WTC11 (cell line): ENCODE results near the gene GUCY1B1. TPM values are rescaled to one million over a fixed set of nuclear protein-coding genes. Genes with fewer than 3 reads are reported as not detected.

Source experiments
- ATAC-seq: fragments of 200-7000 bp; cut with Tn5 transposase; 2 replicates; pipeline ENCODE4 v1.10.0; 2021; ENCODE audit warnings: mild to moderate bottlenecking, moderate library complexity
- CTCF ChIA-PET: fragments of 300-600 bp; sonication (Branson Sonifier 250); formaldehyde crosslinking; loops from one replicate; lab custom pipeline; 2021; ENCODE audit warnings: antibody characterized with exemption; lab: Charles Lee
- POLR2A ChIA-PET: fragments of 350-600 bp; sonication (Branson Sonifier 250); formaldehyde crosslinking; loops from one replicate; lab custom pipeline; 2021; ENCODE audit warnings: antibody characterized with exemption; lab: Charles Lee
- DNase-seq: peaks from one replicate; pipeline ENCODE4 v3.0.0; 2021; ENCODE audit warnings: low spot score
- H3K27ac Mint-ChIP-seq: 2 replicates; pipeline ENCODE4 v1.8.0; 2021; ENCODE audit warnings: mixed read lengths
- H3K27me3 Mint-ChIP-seq: 2 replicates; pipeline ENCODE4 v1.8.0; 2021; ENCODE audit warnings: low read depth, mild to moderate bottlenecking, moderate library complexity, mixed read lengths
- H3K36me3 Mint-ChIP-seq: 2 replicates; pipeline ENCODE4 v1.8.0; 2021; ENCODE audit warnings: mixed read lengths
- H3K4me1 Mint-ChIP-seq: 2 replicates; pipeline ENCODE4 v1.8.0; 2022; ENCODE audit warnings: mixed read lengths
- H3K4me3 Mint-ChIP-seq: 2 replicates; pipeline ENCODE4 v1.8.0; 2021; ENCODE audit warnings: mild to moderate bottlenecking, moderate library complexity, mixed read lengths
- H3K9me3 Mint-ChIP-seq: 2 replicates; pipeline ENCODE4 v1.8.0; 2021; ENCODE audit warnings: mixed read lengths
- CBFB ChIP-seq: sonication (generic); formaldehyde crosslinking; IDR thresholded peaks from 2 replicates; pipeline ENCODE4 v1.8.1; 2022; ENCODE audit warnings: mild to moderate bottlenecking, low read depth, missing genetic modification reagents
- E2F4 ChIP-seq: sonication (generic); formaldehyde crosslinking; IDR thresholded peaks from 2 replicates; pipeline ENCODE4 v1.8.1; 2022; ENCODE audit warnings: low read depth, mild to moderate bottlenecking, moderate library complexity, missing genetic modification reagents, borderline replicate concordance
- EMX1 ChIP-seq: fragments of 250-450 bp; sonication (Bioruptor Pico); IDR thresholded peaks from 2 replicates; pipeline ENCODE4 v1.8.0; 2021; ENCODE audit warnings: mild to moderate bottlenecking
- ETV6 ChIP-seq: sonication (generic); formaldehyde crosslinking; IDR thresholded peaks from 2 replicates; pipeline ENCODE4 v1.8.1; 2022; ENCODE audit warnings: mild to moderate bottlenecking, missing genetic modification reagents
- FOXJ3 ChIP-seq: sonication (generic); formaldehyde crosslinking; IDR thresholded peaks from 2 replicates; pipeline ENCODE4 v1.9.0; 2021; ENCODE audit warnings: missing genetic modification reagents, mild to moderate bottlenecking, borderline replicate concordance
- FOXK1 ChIP-seq: sonication (generic); formaldehyde crosslinking; IDR thresholded peaks from 2 replicates; pipeline ENCODE4 v1.8.0; 2022; ENCODE audit warnings: mild to moderate bottlenecking, moderate library complexity, missing genetic modification reagents
- FOXP1 ChIP-seq: sonication (generic); formaldehyde crosslinking; IDR thresholded peaks from 2 replicates; pipeline ENCODE4 v1.8.0; 2022; ENCODE audit warnings: missing genetic modification reagents, mild to moderate bottlenecking, moderate library complexity, borderline replicate concordance
- GTF2I ChIP-seq: fragments of 250-450 bp; sonication (Bioruptor Pico); conservative IDR thresholded peaks from 2 replicates; pipeline ENCODE4 v1.4.0; 2021; ENCODE audit warnings: mild to moderate bottlenecking
- NR2C2 ChIP-seq: sonication (generic); formaldehyde crosslinking; IDR thresholded peaks from 2 replicates; pipeline ENCODE4 v1.8.0; 2022; ENCODE audit warnings: mild to moderate bottlenecking, missing genetic modification reagents
- PRRX2 ChIP-seq: fragments of 250-450 bp; sonication (Bioruptor Pico); IDR thresholded peaks from 2 replicates; pipeline ENCODE4 v1.8.0; 2021; ENCODE audit warnings: mild to moderate bottlenecking
- SMAD4 ChIP-seq: sonication (generic); formaldehyde crosslinking; IDR thresholded peaks from 2 replicates; pipeline ENCODE4 v1.8.0; 2022; ENCODE audit warnings: mild to moderate bottlenecking, missing genetic modification reagents
- SP1 ChIP-seq: sonication (generic); formaldehyde crosslinking; conservative IDR thresholded peaks from 2 replicates; pipeline ENCODE4 v1.8.1; 2022; ENCODE audit warnings: missing genetic modification reagents
- STAT6 ChIP-seq: sonication (generic); formaldehyde crosslinking; conservative IDR thresholded peaks from 2 replicates; pipeline ENCODE4 v1.8.1; 2023; ENCODE audit warnings: mild to moderate bottlenecking, low read depth, missing genetic modification reagents, moderate library complexity
- TEAD1 ChIP-seq: sonication (generic); formaldehyde crosslinking; IDR thresholded peaks from 2 replicates; pipeline ENCODE4 v1.8.0; 2022; ENCODE audit warnings: mild to moderate bottlenecking, missing genetic modification reagents
- ZBTB21 ChIP-seq: sonication (generic); formaldehyde crosslinking; IDR thresholded peaks from 2 replicates; pipeline ENCODE4 v1.8.1; 2023; ENCODE audit warnings: mild to moderate bottlenecking, missing genetic modification reagents, borderline replicate concordance
- ZNF138 ChIP-seq: sonication (generic); formaldehyde crosslinking; conservative IDR thresholded peaks from 2 replicates; pipeline ENCODE4 v1.8.1; 2022; ENCODE audit warnings: mild to moderate bottlenecking, moderate library complexity, missing genetic modification reagents
- ZNF219 ChIP-seq: sonication (generic); formaldehyde crosslinking; IDR thresholded peaks from 2 replicates; pipeline ENCODE4 v1.8.0; 2023; ENCODE audit warnings: missing genetic modification reagents, mild to moderate bottlenecking, borderline replicate concordance
- ZNF263 ChIP-seq: sonication (generic); formaldehyde crosslinking; IDR thresholded peaks from 2 replicates; pipeline ENCODE4 v1.8.1; 2022; ENCODE audit warnings: low read depth, mild to moderate bottlenecking, moderate library complexity, missing genetic modification reagents
- ZNF416 ChIP-seq: fragments of 250-450 bp; sonication (Bioruptor Pico); IDR thresholded peaks from 2 replicates; pipeline ENCODE4 v1.9.0; 2021; ENCODE audit warnings: mild to moderate bottlenecking, inconsistent platforms
- ZNF532 ChIP-seq: fragments of 250-450 bp; sonication (Bioruptor Pico); IDR thresholded peaks from 2 replicates; pipeline ENCODE4 v1.9.0; 2021; ENCODE audit warnings: mild to moderate bottlenecking, borderline replicate concordance
- total RNA-seq: library from RNA; stranded (reverse); gene quantifications from 3 replicates; pipeline ENCODE4 v1.2.3, GENCODE V29; 2021

Gene GUCY1B1
- total RNA-seq, 1 experiment from 2014 or later = 12.7 TPM

GRCh38 chr4:155799116-155799793 is 40.4 kb downstream of the GUCY1B1 start:
- ATAC-seq (no peak), DNase-seq (no peak)
- Mint-ChIP-seq H3K9me3 (no peaks in the 10 kb centered on the region), H3K36me3 (no peaks in the 10 kb centered on the region), H3K27me3 (no peaks in the 10 kb centered on the region), H3K4me1 (peaks cover 5% of the 10 kb centered on the region), H3K4me3 (no peak overlapping the region), H3K27ac (no peak overlapping the region)
- TF ChIP-seq PRRX2 (CRISPR knock-in tag) (no peak), SP1 (CRISPR knock-in tag) (no peak), FOXJ3 (CRISPR knock-in tag) (no peak), CBFB (CRISPR knock-in tag) (no peak), EMX1 (CRISPR knock-in tag) (no peak), SMAD4 (no peak), ETV6 (CRISPR knock-in tag) (no peak), ZBTB21 (CRISPR knock-in tag) (no peak), ZNF263 (CRISPR knock-in tag) (no peak), ZNF138 (no peak), E2F4 (CRISPR knock-in tag) (no peak), ZNF532 (CRISPR knock-in tag) (no peak), GTF2I (CRISPR knock-in tag) (no peak), FOXK1 (CRISPR knock-in tag) (no peak), ZNF416 (no peak), ZNF219 (no peak), FOXP1 (CRISPR knock-in tag) (no peak), STAT6 (no peak), NR2C2 (no peak)
- CTCF ChIA-PET = no interaction called here
- POLR2A ChIA-PET = no interaction called here

- Mint-ChIP-seq H3K4me3 (no peak overlapping the region), H3K27me3 (no peaks in the 10 kb centered on the region), H3K9me3 (no peaks in the 10 kb centered on the region)
- POLR2A ChIA-PET = no interaction called here
- TF ChIP-seq TEAD1 (CRISPR knock-in tag) = no peak
- TF ChIP-seq, all 79 proteins: peak for 0
- Mint-ChIP-seq H3K27ac (no peak overlapping the region), H3K4me1 (peaks cover 5% of the 10 kb centered on the region), H3K36me3 (no peaks in the 10 kb centered on the region)
- DNase-seq (no peak), ATAC-seq (no peak)
- CTCF ChIA-PET = interaction anchor here (1.2 kb wide), 1 partner anchor 12 kb away, joined by 4 read pairs; no protein-coding TSS in a partner anchor
Observed at GRCh38 chr4:155799794-155800123, 40.9 kb downstream of the GUCY1B1 start.
